WI38 (cell line): ENCODE data around the gene ARGLU1.
A peak's percentile ranks its signal among the peaks of the same experiment; 100 is the strongest.

Experiments
- H3K4me3 ChIP-seq: 2 replicates; pipeline ENCODE4 v1.5.1; 2011; ENCODE audit warnings: low read depth, mild to moderate bottlenecking, control low read depth, low read length
- CTCF ChIP-seq: IDR thresholded peaks from 2 replicates; pipeline ENCODE4 v1.5.1; 2012; ENCODE audit warnings: low read depth, mild to moderate bottlenecking, control low read depth, low read length

Gene ARGLU1

DNA sequence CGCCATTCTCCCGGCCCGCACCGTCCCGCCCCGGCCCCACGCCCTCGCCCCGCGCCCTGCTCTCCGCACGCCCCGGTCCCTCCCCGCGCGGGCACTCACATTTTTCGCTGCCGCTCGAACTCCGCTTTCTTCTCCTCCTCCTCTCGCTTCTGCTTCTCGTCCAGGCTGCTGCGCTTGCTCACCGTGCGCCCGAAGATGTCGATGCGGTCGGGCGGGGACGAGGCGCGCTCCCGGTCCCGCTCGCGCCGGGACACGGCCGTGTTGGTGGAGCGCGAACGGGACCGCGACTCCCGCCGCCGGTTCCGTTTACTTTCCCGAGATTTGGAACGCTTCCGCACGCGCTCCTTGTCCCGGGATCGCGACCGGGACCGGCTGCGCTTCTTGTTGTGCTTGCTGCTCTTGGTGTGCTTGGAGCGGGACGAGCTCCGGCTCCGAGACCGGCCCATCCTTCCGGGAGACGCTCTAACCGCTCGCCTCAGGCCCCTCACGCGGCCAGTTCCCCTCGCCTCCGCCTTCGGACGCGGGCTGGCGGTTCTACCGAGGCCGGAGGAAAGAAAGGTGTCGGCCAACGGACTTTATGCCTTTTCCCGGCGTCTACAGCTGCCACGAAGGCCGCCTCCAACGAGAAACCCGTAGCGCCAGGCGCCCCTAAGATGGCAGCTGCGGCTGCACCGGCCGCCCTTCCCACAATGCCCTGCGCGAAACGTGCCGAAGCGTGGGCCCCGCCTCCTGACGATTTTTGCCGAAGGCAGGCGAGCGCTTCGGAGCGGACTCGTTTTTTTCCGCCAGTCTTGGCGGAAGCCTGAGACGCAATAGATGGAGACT, at the start of gene ARGLU1:
Gene ARGLU1 (minus strand): TSS at position 664 of the 825 bp plus-strand sequence. CDS start 218 bp downstream, at position 446.
- H3K4me3 ChIP-seq: peak within 1 kb of the TSS; percentile 97
- TF ChIP-seq CTCF: no peak

DNA sequence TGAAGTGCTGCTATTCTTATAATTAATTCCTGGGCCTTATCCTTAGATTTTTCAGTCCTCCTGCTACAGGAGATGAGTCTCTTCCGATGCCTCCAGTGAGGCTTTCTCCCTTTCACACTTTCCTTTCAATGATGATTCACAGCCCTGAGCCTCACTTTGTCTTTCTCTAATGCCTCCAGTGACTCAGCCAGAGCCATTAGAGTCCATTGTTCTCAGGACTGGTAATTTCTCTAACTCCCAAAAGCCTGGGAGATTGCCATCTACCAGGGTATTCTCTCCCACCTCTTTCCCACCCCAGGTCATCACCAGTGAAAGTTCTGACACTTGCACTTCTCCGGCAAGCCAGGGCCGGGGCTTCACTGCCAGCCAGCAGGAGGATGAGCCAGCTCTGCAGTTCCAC, 49.6 kb upstream of the ARGLU1 start:
- TF ChIP-seq CTCF: no peak
- H3K4me3 ChIP-seq: no peak overlapping the region

- no peak overlapping the region for H3K4me3 ChIP-seq
- TF ChIP-seq CTCF: no peak
Observed at GRCh38 chr13:106616729-106617128, 48.8 kb upstream of the ARGLU1 start.

GRCh38 chr13:106614874-106615273, 46.9 kb upstream of the ARGLU1 start:
- no peak overlapping the region for H3K4me3 ChIP-seq
- no peak for TF ChIP-seq CTCF

- TF ChIP-seq CTCF: no peak
- no peak overlapping the region for H3K4me3 ChIP-seq
Observed at GRCh38 chr13:106612688-106613087, 44.8 kb upstream of the ARGLU1 start.

DNA sequence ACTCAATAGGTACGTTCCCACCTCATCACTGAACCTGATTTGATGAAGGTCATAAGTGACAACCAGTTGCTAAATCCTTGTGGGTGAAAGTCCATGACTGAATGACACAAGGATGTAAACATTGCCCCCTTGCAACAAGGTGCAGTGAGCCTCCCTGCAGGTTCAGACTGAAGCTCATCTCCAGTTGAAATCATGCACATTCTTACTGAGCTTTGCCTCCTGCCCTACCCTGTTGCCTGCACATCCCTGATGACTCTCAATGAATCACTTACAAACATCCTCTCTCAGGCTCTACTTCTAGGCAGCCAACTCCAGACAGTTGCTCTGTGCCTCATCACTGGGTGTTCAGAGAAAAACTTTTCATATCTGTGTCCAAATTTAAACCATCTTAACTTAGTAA, 42.5 kb upstream of the ARGLU1 start:
- no peak overlapping the region for H3K4me3 ChIP-seq
- no peak for TF ChIP-seq CTCF

GRCh38 chr13:106609116-106609515, 41.2 kb upstream of the ARGLU1 start:
- no peak for TF ChIP-seq CTCF
- no peak overlapping the region for H3K4me3 ChIP-seq
